GM21515 (cell line): Measurements from ENCODE around the gene ZNF496.
"Not testable (repeated sequence)": the region's sequence is repeated elsewhere in the genome, so short reads cannot be mapped to it uniquely, and the experiment has no call there.

Experiments used
- ATAC-seq: cut with Tn5 transposase; IDR thresholded peaks from one replicate; pipeline ENCODE4 v1.9.1; 2021; ENCODE audit not compliant: unreplicated experiment

ZNF496 gene

DNA sequence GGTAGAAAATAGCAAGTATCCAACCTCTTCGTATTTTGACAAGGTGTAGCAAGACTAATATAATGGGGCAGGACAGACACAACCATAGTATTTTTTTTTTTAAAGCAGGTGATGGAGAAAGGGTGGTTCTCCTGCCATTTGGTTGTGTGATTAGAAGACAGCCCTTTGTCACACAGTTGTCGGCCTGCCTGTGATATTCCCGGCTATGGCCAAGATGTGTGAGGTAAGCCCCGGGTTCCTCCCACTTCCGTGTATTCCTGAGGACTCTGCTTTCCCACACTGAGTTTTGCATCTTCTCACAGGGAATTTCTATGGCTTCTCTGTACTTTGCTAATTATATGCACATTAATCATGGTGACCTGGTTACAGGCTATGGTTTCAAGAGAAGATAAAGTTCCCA is 35.9 kb downstream of the ZNF496 start:
- ATAC-seq, result no peak

- ATAC-seq, result no peak
These were observed 36.4 kb downstream of the ZNF496 start for GRCh38 chr1:247295274-247295684.

- no peak for ATAC-seq
These were observed 37.4 kb downstream of the ZNF496 start for GRCh38 chr1:247294282-247294681.

GRCh38 chr1:247293047-247293446 is 38.6 kb downstream of the ZNF496 start:
- ATAC-seq, result no peak

DNA sequence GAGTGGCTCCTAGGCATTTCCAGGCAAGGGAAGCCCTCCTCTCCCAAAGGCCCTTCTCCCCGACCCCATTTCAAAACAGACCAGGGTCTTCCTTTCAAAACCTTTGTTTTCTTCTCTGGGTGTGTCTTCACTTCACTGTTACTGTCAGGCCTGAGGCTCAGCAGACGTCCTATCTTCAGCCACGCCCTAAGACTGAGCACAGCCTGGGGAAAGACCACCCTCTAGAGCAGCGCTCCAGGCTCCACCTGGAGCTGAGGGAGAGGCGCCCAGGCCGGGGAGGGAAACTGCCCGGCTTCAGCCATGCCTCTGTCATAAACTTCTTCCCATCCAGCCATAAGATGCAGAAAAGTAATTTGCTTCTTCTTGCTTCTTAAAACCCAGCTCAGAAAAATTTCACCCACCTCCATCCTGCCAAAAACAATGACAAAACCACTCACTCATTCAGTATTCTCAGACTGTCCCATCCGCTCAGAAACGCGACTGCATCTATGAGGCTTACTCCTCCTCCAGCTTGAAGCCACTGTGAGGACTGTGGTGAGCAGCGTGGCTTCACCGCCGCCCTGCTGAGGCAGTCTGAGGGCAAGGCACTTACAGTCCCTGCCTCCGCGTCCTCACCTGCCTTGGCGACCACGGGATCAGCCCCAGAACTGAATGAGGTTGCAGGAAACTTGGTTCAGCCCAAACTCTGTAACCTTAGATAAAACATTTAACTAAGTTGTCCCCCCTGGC is 39.7 kb downstream of the ZNF496 start:
- ATAC-seq, result no peak

DNA sequence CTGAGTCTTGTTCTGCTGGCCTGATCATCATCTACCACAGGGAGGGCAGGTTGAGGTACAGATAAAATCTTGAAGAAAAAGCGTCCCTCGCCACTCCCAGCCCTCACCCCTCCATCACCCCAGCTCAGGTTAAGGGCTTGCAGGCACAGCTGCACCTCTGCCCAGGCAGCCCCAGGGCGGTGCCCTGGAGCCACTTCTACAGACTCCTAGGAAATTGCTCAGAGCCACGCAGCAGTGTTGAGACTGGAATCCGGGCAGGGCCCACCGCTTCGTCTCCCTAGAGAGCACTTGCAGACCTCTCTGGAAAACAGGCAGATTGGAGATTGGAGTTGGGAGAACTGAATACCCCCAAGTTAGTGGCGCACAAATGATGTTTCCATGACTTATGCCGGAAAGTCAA is 40.5 kb downstream of the ZNF496 start:
- no peak for ATAC-seq

GRCh38 chr1:247290576-247290975 is 41.1 kb downstream of the ZNF496 start:
- ATAC-seq, result no peak

DNA sequence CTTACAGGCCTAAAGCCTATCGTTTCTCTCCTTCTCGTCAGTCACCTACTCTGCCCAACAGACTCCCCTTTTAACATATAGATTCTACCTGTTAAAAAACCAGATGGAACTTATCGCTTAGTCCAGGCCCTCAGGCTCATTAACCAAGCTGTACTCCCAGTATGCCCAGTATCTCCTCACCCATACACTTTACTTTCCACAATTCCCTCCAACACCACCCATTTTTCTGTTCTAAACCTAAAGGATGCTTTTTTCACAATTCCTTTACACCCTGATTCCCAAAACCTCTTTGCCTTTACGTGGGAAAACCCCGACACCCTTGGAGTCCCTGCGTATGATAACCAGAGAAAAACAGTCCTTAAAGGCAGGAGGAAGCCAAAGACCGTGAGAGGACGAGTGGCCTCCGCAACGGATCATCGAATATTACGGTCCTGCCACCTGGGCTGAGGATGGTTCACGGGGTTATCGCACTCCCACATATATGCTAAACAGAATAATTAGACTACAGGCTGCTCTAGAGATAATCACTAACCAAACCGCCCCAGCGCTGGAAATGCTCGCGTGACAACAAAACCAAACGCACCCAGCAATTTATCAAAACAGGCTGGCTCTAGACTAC is 42.3 kb downstream of the ZNF496 start:
- ATAC-seq, result not testable (repeated sequence)

DNA sequence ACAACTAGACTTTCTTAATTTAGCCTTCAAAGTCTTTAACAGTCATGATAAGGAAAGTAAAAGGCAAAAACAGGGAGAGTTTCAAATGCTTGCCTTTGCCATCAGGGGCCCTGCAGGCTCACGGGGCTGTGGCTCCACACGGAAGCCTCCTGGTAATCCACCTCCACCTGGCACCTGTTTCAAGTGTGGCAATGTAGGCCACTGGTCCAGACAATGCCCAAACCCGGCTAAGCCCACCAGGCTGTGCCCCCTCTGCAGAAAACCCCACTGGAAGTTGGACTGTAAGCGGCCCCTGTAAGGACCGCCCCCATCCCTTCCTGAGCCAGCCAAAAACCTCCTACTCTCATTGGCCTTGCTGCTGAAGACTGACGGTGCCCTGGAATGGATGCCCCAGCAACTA is 43.3 kb downstream of the ZNF496 start:
- no peak for ATAC-seq

- ATAC-seq, result no peak
These were observed 44.2 kb downstream of the ZNF496 start for GRCh38 chr1:247287460-247287859.

DNA sequence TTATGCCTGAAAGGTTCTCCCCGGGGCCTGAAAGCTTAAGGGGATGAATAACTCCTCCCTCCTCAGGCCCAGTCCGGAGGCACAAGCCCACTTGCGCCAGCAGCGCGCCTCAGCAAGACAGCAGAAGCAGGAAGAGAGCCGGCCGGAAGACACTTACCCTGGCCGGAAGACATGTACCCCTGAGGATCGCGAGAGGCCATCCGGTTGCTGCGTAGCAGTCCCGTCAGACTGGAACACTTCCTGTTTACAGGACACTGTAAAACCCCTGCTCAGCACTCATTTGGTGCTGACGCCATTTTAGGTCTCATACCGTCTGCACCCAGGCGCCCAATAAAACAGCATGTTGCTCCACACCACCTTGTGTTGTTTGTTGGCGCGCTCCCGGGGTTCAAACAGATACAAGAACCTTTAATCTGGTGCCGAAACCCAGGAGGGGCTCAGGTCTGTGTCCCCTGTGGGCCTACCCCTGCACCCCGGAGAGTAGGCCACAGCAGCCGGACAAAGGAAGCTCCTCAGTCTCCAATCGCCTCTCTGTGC is 45.5 kb downstream of the ZNF496 start:
- no peak for ATAC-seq

GRCh38 chr1:247281001-247281574 is 50.6 kb downstream of the ZNF496 start:
- ATAC-seq, result no peak

- ATAC-seq, result no peak
These were observed 54.5 kb downstream of the ZNF496 start for GRCh38 chr1:247277191-247277590.

- ATAC-seq, result no peak
These were observed 56.9 kb downstream of the ZNF496 start for GRCh38 chr1:247274605-247275256.

DNA sequence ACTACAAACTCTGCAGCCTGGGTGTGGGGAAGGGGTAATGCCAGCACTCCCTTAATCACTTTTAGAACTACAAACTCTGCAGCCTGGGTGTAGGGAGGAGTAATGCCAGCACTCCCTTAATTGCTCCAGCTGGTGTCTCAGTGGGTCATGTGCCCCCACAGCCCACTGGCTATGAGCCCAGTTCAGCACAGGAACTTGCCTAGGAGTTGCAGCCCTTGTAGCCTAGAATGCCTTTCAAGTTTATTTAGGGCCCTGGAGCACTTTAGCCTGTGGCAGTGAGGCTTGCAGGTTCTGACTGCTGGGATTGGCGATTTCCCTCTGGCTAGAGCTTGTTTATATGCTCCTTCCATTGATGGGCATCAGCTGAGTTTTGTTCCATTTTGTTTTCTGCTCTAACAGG is 58.7 kb downstream of the ZNF496 start:
- ATAC-seq, result no peak

DNA sequence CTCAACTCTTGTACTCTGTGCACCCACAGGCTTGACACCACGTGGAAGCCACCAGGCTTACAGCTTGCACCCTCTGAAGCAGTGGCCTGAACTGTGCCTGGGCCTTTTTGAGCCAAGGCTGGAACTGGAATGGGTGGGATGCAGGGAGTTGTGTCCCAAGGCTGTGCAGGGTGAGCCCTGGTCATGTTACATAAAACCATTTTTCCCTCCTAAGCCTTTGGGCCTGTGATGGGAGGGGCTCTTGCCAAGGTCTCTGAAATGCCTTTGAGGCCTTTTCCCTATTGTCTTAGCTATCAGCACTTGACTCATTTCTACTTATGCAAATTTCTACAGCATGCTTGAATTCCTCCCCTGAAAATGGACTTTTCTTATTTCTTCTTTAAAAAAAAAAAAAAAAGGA is 61.7 kb downstream of the ZNF496 start:
- ATAC-seq, result no peak

- no peak for ATAC-seq
These were observed 62.5 kb downstream of the ZNF496 start for GRCh38 chr1:247269133-247269532.

- no peak for ATAC-seq
These were observed 63.1 kb downstream of the ZNF496 start for GRCh38 chr1:247268390-247269045.

DNA sequence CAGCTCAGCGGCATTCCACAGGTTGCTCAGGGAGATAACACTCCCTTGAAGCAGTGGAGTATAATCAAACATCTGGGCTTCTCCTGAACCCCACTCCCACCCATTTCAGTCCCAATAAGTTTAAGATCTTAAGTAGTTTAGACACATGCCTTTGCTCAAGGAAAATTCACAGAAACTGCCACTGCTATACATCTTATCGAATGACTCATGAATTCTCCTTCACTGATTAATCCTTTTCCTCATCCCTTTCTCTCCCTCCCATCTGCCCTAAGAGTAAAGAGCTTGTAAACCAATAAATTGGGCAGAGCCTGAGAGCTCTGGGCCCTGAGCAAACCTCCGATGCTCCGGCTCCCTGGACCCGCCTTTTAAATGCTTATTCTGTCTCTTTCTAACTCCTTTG is 65.6 kb downstream of the ZNF496 start:
- ATAC-seq, result no peak

DNA sequence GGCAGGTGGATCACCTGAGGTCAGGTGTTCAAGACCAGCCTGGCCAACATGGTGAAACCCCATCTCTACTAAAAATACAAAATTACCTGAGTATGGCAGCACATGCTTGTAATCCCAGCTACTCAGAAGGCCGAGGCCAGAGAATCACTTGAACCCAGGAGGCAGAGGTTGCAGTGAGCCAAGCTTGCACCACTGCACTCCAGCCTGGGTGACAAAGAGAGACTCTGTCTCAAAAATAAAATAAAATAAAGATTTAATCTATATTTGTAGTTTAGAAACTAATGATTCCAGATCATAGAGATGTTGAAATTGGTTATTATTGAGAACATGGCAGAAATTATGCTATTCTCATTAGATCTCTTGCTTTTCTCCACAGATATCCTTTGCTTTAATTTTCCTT is 75.9 kb downstream of the ZNF496 start, which contains the start of gene VN1R5:
Gene VN1R5, plus strand, starts transcription at position 301 of the 400 bp plus-strand sequence.
- ATAC-seq, result not testable (repeated sequence)

- ATAC-seq, result no peak
These were observed 84.1 kb downstream of the ZNF496 start for GRCh38 chr1:247247568-247247967.
